ENCODE data around the gene LAPTM4A. TPM values are rescaled to one million over a fixed set of nuclear protein-coding genes. Genes with fewer than 3 reads are reported as not detected.

LAPTM4A gene
- total and polyA plus RNA-seq, 2 of the 4 experiments (the other 2 are of a cell fraction), result 97.7 to 401 TPM

DNA sequence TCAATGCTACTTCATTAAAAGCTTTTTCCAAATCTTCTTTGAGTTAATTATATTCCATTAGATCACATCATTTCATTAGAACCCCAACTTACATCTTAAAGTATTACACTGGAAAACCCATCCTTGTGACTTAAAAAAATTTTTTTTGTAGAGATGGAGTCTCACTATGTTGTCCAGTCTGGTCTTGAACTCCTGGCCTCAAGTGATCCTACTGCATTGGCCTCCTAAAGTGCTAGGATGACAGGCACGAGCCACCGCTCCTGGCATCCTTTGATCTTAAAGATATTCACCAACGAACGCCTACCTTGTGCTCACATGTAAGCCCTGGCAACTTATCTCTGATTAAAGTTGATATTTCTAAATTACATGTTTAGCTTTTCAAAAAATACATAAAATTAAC lies 6.7 kb downstream of the LAPTM4A start:
- 100% methylated on average over 2 of the region's 4 CpGs; no CpG with 5 or more reads in 1 of the 2 experiments for WGBS, 2 experiments (ENCODE audit: extremely low coverage in 2 of 2, insufficient read length in 1 of 2)
- dilution Hi-C loops (cut with HindIII; ENCODE audit: low sequenced_read_pairs, unreplicated experiment), result no loop called here
- CTCF ChIA-PET, result no interaction called here

More for the DNA sequence above, 6.7 kb downstream of the LAPTM4A start:
- DNase-seq (no peak), ATAC-seq (ENCODE audit: low read depth) (no peak)
- H3K4me3 ChIP-seq (ENCODE audit: insufficient read depth, low read depth, low read length), result no peak overlapping the region
- no peak overlapping the region for H2BK20ac ChIP-seq (ENCODE audit: low read depth, low read length)
- H3K56ac ChIP-seq (ENCODE audit: extremely low read depth, insufficient read depth, low read length), result no peak overlapping the region
- H4K91ac ChIP-seq (ENCODE audit: insufficient read depth, low read depth, low read length), result no peak overlapping the region
- no peak overlapping the region for H3K14ac ChIP-seq (replicated peaks; ENCODE audit: low read depth, low read length)
- POLR2A ChIA-PET (ENCODE audit: unreplicated experiment), result no interaction called here
- H2BK120ac ChIP-seq (ENCODE audit: low read depth, low read length), result no peak overlapping the region
- no peaks in the 10 kb centered on the region for H3K27me3 ChIP-seq (ENCODE audit: control insufficient read depth, insufficient read depth, low read length)
- no peak overlapping the region for H4K8ac ChIP-seq (ENCODE audit: low read depth in 2 of 2, low read length in 2 of 2)
- peaks cover 89% of the 10 kb centered on the region for H4K20me1 ChIP-seq (ENCODE audit: insufficient read depth, low read length)
- no peak overlapping the region for H3K4ac ChIP-seq (ENCODE audit: low read depth, low read length)
- H3K18ac ChIP-seq (ENCODE audit: low read depth, low read length), result no peak overlapping the region
- TF ChIP-seq MAFK (IDR thresholded peaks at IDR 0.05; ENCODE audit: low read depth, low read length) (no peak), MXI1 (IDR thresholded peaks at IDR 0.05; ENCODE audit: borderline replicate concordance, low read depth, low read length) (no peak), CHD1 (IDR thresholded peaks at IDR 0.05; ENCODE audit: low read depth, low read length) (no peak)
- TF ChIP-seq, protein P1, sequence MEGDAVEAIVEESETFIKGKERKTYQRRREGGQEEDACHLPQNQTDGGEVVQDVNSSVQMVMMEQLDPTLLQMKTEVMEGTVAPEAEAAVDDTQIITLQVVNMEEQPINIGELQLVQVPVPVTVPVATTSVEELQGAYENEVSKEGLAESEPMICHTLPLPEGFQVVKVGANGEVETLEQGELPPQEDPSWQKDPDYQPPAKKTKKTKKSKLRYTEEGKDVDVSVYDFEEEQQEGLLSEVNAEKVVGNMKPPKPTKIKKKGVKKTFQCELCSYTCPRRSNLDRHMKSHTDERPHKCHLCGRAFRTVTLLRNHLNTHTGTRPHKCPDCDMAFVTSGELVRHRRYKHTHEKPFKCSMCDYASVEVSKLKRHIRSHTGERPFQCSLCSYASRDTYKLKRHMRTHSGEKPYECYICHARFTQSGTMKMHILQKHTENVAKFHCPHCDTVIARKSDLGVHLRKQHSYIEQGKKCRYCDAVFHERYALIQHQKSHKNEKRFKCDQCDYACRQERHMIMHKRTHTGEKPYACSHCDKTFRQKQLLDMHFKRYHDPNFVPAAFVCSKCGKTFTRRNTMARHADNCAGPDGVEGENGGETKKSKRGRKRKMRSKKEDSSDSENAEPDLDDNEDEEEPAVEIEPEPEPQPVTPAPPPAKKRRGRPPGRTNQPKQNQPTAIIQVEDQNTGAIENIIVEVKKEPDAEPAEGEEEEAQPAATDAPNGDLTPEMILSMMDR (conservative IDR thresholded peaks at IDR 0.05; ENCODE audit: low read depth, low read length), result no peak
- H2BK15ac ChIP-seq (ENCODE audit: low read depth, low read length), result no peak overlapping the region
- peaks cover 10 to 81% of the 10 kb centered on the region in 2 experiments; a peak in 3 of 4 replicates for H3K79me1 ChIP-seq (ENCODE audit: low read depth in 1 of 2, low read length in 2 of 2)
- no peak overlapping the region for H3K9ac ChIP-seq (ENCODE audit: low read depth, low read length)
- peaks cover 4% of the 10 kb centered on the region for H3K4me1 ChIP-seq (ENCODE audit: control insufficient read depth, insufficient read depth, low read length)
- H3K36me3 ChIP-seq (ENCODE audit: control insufficient read depth, insufficient read depth, low read length), result peaks cover 15% of the 10 kb centered on the region
- no peak overlapping the region for H3K23ac ChIP-seq (ENCODE audit: low read depth, low read length)
- no peaks in the 10 kb centered on the region for H3K9me3 ChIP-seq (ENCODE audit: control insufficient read depth, insufficient read depth, low read length)
- peaks cover 10% of the 10 kb centered on the region for H3K9me1 ChIP-seq (ENCODE audit: insufficient read depth, low read length)
- no peak overlapping the region for H3K27ac ChIP-seq (ENCODE audit: insufficient read depth, low read length)
- H2AK5ac ChIP-seq (ENCODE audit: low read depth, low read length), result no peak overlapping the region
- H3K4me2 ChIP-seq (ENCODE audit: low read depth, low read length), result peak overlapping the region; percentile 16; the same call in 1 of the 2 replicates
- no peak overlapping the region for H2BK5ac ChIP-seq (ENCODE audit: low read depth, low read length, poor library complexity, severe bottlenecking)
- in situ Hi-C loops (cut with MboI; ENCODE audit: low sequenced_read_pairs) (no loop called here), intact Hi-C loops (cut with micrococcal nuclease) (loop anchor here (5.0 kb wide), 1 partner anchor 87 kb away; no protein-coding TSS in a partner anchor)
- H2AK9ac ChIP-seq (replicated peaks; ENCODE audit: low read depth, low read length, poor library complexity), result no peak overlapping the region
- no peak overlapping the region for H4K5ac ChIP-seq (ENCODE audit: low read depth, low read length)
- no TSS peak for BruUV-seq (replicated peaks)
- H2AFZ ChIP-seq (replicated peaks; ENCODE audit: low read length, poor library complexity), result no peak overlapping the region
